Mesendoderm (in vitro differentiated cells): ENCODE data around the gene COL9A3.

ENCODE experiments used
- DNase-seq: peaks from one replicate; pipeline ENCODE4 v3.0.0; 2013
- H2AK5ac ChIP-seq: 2 replicates; pipeline ENCODE4 v1.6.1; 2013; ENCODE audit warnings: low read length, inconsistent platforms
- H2BK120ac ChIP-seq: 2 replicates; pipeline ENCODE4 v1.6.1; 2013; ENCODE audit warnings: low read depth, mild to moderate bottlenecking, low read length, moderate library complexity, mixed read lengths
- H2BK15ac ChIP-seq: replicated peaks from 2 replicates; pipeline ENCODE4 v1.6.1; 2013; ENCODE audit warnings: low read depth, mild to moderate bottlenecking, moderate library complexity
- H2BK5ac ChIP-seq: 2 replicates; pipeline ENCODE4 v1.6.1; 2013; ENCODE audit warnings: low read length, inconsistent platforms
- H3K18ac ChIP-seq: 2 replicates; pipeline ENCODE4 v1.6.1; 2013; ENCODE audit warnings: mild to moderate bottlenecking, low read length, mixed read lengths
- H3K23ac ChIP-seq: one replicate; pipeline ENCODE4 v1.6.1; 2013; ENCODE audit warnings: low read length
- H3K27ac ChIP-seq: 2 replicates; pipeline ENCODE4 v1.5.1; 2013; ENCODE audit warnings: low read depth, mild to moderate bottlenecking, inconsistent platforms, low read length, moderate library complexity
- H3K27me3 ChIP-seq: 2 replicates; pipeline ENCODE4 v1.6.1; 2013; ENCODE audit warnings: low read length, control low read depth, mild to moderate bottlenecking, inconsistent platforms; ENCODE audit not compliant: insufficient read depth, poor library complexity
- H3K36me3 ChIP-seq: 2 replicates; pipeline ENCODE4 v1.6.1; 2013; ENCODE audit warnings: low read length, inconsistent platforms; ENCODE audit not compliant: control insufficient read depth, insufficient read depth
- H3K4ac ChIP-seq: one replicate; pipeline ENCODE4 v1.6.1; 2013; ENCODE audit warnings: low read depth, mild to moderate bottlenecking, low read length, moderate library complexity
- H3K4me1 ChIP-seq: 2 replicates; pipeline ENCODE4 v1.6.1; 2013; ENCODE audit warnings: low read depth, low read length, inconsistent platforms; ENCODE audit not compliant: control insufficient read depth
- H3K4me2 ChIP-seq: 2 replicates; pipeline ENCODE4 v1.6.1; 2013; ENCODE audit warnings: low read length
- H3K4me3 ChIP-seq: 2 replicates; pipeline ENCODE4 v1.5.1; 2013; ENCODE audit warnings: mild to moderate bottlenecking, low read length
- H3K56ac ChIP-seq: one replicate; pipeline ENCODE4 v1.6.1; 2013; ENCODE audit warnings: low read length
- H3K79me1 ChIP-seq: 2 replicates; pipeline ENCODE4 v1.6.1; 2013; ENCODE audit warnings: low read length, inconsistent platforms
- H3K79me2 ChIP-seq: 2 replicates; pipeline ENCODE4 v1.6.1; 2013; ENCODE audit warnings: mild to moderate bottlenecking, low read length; ENCODE audit not compliant: control insufficient read depth, insufficient read depth
- H3K9ac ChIP-seq: 2 replicates; pipeline ENCODE4 v1.6.1; 2013; ENCODE audit warnings: low read length, inconsistent platforms
- H4K5ac ChIP-seq: one replicate; pipeline ENCODE4 v1.6.1; 2013; ENCODE audit warnings: low read length
- H4K8ac ChIP-seq: one replicate; pipeline ENCODE4 v1.6.1; 2013; ENCODE audit warnings: low read depth, mild to moderate bottlenecking, control low read depth, low read length, moderate library complexity
- WGBS: extraction: QIAGEN DNeasy Blood & Tissue Kit; methylation state at CpG from one replicate; pipeline ENCODE4 v1.1.7; 2013; ENCODE audit warnings: low lambda C conversion rate, missing lambda C conversion rate; ENCODE audit not compliant: insufficient coverage; ENCODE audit errors: extremely low coverage; 5-methylcytosine and 5-hydroxymethylcytosine counted together

The COL9A3 gene

GRCh38 chr20:62811320-62811719, 5.5 kb upstream of the COL9A3 start:
- no peaks in the 10 kb centered on the region for H3K79me1 ChIP-seq
- H4K8ac ChIP-seq = no peak overlapping the region
- no peak overlapping the region for H3K9ac ChIP-seq
- no peak overlapping the region for H4K5ac ChIP-seq
- H2BK5ac ChIP-seq = no peak overlapping the region
- H2AK5ac ChIP-seq = no peak overlapping the region
- no peak for DNase-seq
- H3K36me3 ChIP-seq = peaks cover 3% of the 10 kb centered on the region
- no peaks in the 10 kb centered on the region for H3K27me3 ChIP-seq
- H3K79me2 ChIP-seq = no peaks in the 10 kb centered on the region
- H2BK15ac ChIP-seq = no peak overlapping the region
- H3K27ac ChIP-seq = no peak overlapping the region
- no peak overlapping the region for H3K4ac ChIP-seq
- no CpG with 5 or more reads among the region's 21 CpGs for WGBS
- no peak overlapping the region for H3K4me3 ChIP-seq
- H2BK120ac ChIP-seq = no peak overlapping the region
- H3K23ac ChIP-seq = no peak overlapping the region
- H3K18ac ChIP-seq = no peak overlapping the region
- peaks cover 2% of the 10 kb centered on the region for H3K4me1 ChIP-seq
- no peak overlapping the region for H3K56ac ChIP-seq
- H3K4me2 ChIP-seq = no peak overlapping the region

GRCh38 chr20:62811720-62812119, 5.1 kb upstream of the COL9A3 start:
- peaks cover 3% of the 10 kb centered on the region for H3K36me3 ChIP-seq

DNA sequence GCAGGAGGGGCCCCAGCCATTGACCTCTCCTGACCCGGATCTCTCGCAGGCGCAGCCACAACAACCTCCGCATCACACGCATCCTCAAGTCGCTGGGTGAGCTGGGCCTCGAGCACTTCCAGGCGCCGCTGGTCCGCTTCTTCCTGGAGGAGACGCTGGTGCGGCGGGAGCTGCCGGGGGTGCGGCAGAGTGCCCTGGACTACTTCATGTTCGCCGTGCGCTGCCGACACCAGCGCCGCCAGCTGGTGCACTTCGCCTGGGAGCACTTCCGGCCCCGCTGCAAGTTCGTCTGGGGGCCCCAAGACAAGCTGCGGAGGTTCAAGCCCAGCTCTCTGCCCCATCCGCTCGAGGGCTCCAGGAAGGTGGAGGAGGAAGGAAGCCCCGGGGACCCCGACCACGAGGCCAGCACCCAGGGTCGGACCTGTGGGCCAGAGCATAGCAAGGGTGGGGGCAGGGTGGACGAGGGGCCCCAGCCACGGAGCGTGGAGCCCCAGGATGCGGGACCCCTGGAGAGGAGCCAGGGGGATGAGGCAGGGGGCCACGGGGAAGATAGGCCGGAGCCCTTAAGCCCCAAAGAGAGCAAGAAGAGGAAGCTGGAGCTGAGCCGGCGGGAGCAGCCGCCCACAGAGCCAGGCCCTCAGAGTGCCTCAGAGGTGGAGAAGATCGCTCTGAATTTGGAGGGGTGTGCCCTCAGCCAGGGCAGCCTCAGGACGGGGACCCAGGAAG, 4.5 kb upstream of the COL9A3 start:
- no peak overlapping the region for H2BK120ac ChIP-seq
- no peak overlapping the region for H3K23ac ChIP-seq
- H3K4me2 ChIP-seq = no peak overlapping the region
- H3K36me3 ChIP-seq = peaks cover 3% of the 10 kb centered on the region
- no peak overlapping the region for H4K8ac ChIP-seq
- no peaks in the 10 kb centered on the region for H3K79me1 ChIP-seq
- no peak overlapping the region for H4K5ac ChIP-seq
- no peak overlapping the region for H3K4me3 ChIP-seq
- H3K56ac ChIP-seq = no peak overlapping the region
- peaks cover 2% of the 10 kb centered on the region for H3K4me1 ChIP-seq
- H2BK5ac ChIP-seq = no peak overlapping the region
- H3K79me2 ChIP-seq = no peaks in the 10 kb centered on the region
- H2BK15ac ChIP-seq = no peak overlapping the region
- DNase-seq = no peak
- no peaks in the 10 kb centered on the region for H3K27me3 ChIP-seq
- no peak overlapping the region for H3K18ac ChIP-seq
- no peak overlapping the region for H3K27ac ChIP-seq
- WGBS = no CpG with 5 or more reads among the region's 43 CpGs
- H2AK5ac ChIP-seq = no peak overlapping the region
- no peak overlapping the region for H3K4ac ChIP-seq
- no peak overlapping the region for H3K9ac ChIP-seq

More at GRCh38 chr20:62811720-62812119, 5.1 kb upstream of the COL9A3 start:
- H3K4me3 ChIP-seq = no peak overlapping the region
- no CpG with 5 or more reads among the region's 10 CpGs for WGBS
- no peak overlapping the region for H4K8ac ChIP-seq
- H3K23ac ChIP-seq = no peak overlapping the region
- H3K79me2 ChIP-seq = no peaks in the 10 kb centered on the region
- no peak overlapping the region for H2AK5ac ChIP-seq
- no peaks in the 10 kb centered on the region for H3K79me1 ChIP-seq
- H3K4me1 ChIP-seq = peaks cover 2% of the 10 kb centered on the region
- H3K27me3 ChIP-seq = no peaks in the 10 kb centered on the region
- H3K4ac ChIP-seq = no peak overlapping the region
- no peak overlapping the region for H2BK15ac ChIP-seq
- no peak overlapping the region for H2BK120ac ChIP-seq
- H3K27ac ChIP-seq = no peak overlapping the region
- no peak overlapping the region for H3K56ac ChIP-seq
- H3K18ac ChIP-seq = no peak overlapping the region
- H3K4me2 ChIP-seq = no peak overlapping the region
- no peak overlapping the region for H2BK5ac ChIP-seq
- DNase-seq = no peak
- no peak overlapping the region for H3K9ac ChIP-seq
- no peak overlapping the region for H4K5ac ChIP-seq

- no peaks in the 10 kb centered on the region for H3K27me3 ChIP-seq
- no peak overlapping the region for H3K56ac ChIP-seq
- H3K79me1 ChIP-seq = no peaks in the 10 kb centered on the region
- peaks cover 2% of the 10 kb centered on the region for H3K4me1 ChIP-seq
- no peak overlapping the region for H3K4me2 ChIP-seq
- no peak overlapping the region for H4K5ac ChIP-seq
- no peak overlapping the region for H3K4me3 ChIP-seq
- H3K9ac ChIP-seq = no peak overlapping the region
- no peak overlapping the region for H2AK5ac ChIP-seq
- no peak overlapping the region for H2BK15ac ChIP-seq
- H3K23ac ChIP-seq = no peak overlapping the region
- H3K27ac ChIP-seq = no peak overlapping the region
- no peak overlapping the region for H2BK120ac ChIP-seq
- DNase-seq = no peak
- no peak overlapping the region for H3K4ac ChIP-seq
- no CpG with 5 or more reads among the region's 11 CpGs for WGBS
- peaks cover 3% of the 10 kb centered on the region for H3K36me3 ChIP-seq
- no peak overlapping the region for H4K8ac ChIP-seq
- no peak overlapping the region for H3K18ac ChIP-seq
- H2BK5ac ChIP-seq = no peak overlapping the region
- no peaks in the 10 kb centered on the region for H3K79me2 ChIP-seq
These were observed 4.0 kb upstream of the COL9A3 start for GRCh38 chr20:62812907-62813200.

GRCh38 chr20:62813588-62813987, 3.3 kb upstream of the COL9A3 start:
- Histone ChIP-seq H3K4me2 (no peak overlapping the region), H2AK5ac (no peak overlapping the region), H3K27ac (no peak overlapping the region), H3K79me2 (no peaks in the 10 kb centered on the region), H3K27me3 (no peaks in the 10 kb centered on the region), H2BK5ac (no peak overlapping the region), H3K9ac (no peak overlapping the region), H3K79me1 (no peaks in the 10 kb centered on the region), H2BK120ac (no peak overlapping the region), H3K36me3 (peaks cover 3% of the 10 kb centered on the region), H3K18ac (no peak overlapping the region), H2BK15ac (no peak overlapping the region), H3K4me3 (no peak overlapping the region), H3K4me1 (peaks cover 2% of the 10 kb centered on the region), H3K4ac (no peak overlapping the region), H4K8ac (no peak overlapping the region), H4K5ac (no peak overlapping the region), H3K56ac (no peak overlapping the region), H3K23ac (no peak overlapping the region)
- DNase-seq = no peak
- WGBS = no CpG with 5 or more reads among the region's 13 CpGs

DNA sequence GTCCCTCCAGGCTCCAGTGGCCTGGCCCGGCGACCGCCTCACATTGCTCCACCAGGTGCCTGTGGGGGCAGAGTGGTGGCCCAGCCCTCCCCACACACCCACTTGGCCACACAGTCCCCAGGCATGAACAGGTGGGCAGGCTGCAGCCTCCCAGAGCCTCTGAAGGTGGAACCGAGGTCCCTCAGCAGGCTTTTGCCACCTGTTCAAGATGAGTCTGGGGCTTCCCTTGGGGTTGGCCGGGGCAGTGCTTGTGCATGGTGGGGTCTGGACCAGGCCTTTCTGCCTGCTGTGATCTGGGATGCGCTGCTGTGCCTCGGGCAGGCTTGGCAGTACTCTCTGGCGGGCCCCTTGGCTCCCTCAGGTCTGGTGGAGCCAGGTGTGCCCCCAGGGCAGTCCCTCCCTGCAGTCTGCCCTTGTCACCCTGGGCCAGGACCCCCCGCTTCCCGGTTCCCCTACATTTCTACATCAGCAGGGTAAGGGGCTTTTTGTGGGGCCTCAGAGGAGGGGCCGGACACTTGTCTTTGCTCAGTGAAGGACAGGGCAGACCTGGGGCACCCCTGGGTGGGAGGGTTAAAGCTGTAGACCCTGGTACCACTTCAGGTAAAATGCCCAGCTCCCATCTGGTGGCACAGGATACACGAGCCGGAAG, 2.7 kb upstream of the COL9A3 start:
- no peak overlapping the region for H2AK5ac ChIP-seq
- no peak overlapping the region for H2BK120ac ChIP-seq
- no peak overlapping the region for H3K18ac ChIP-seq
- no peak overlapping the region for H4K8ac ChIP-seq
- H3K27me3 ChIP-seq = no peaks in the 10 kb centered on the region
- H3K56ac ChIP-seq = no peak overlapping the region
- H3K4me2 ChIP-seq = no peak overlapping the region
- no peak overlapping the region for H2BK15ac ChIP-seq
- H3K23ac ChIP-seq = no peak overlapping the region
- no peak overlapping the region for H3K9ac ChIP-seq
- no peaks in the 10 kb centered on the region for H3K79me2 ChIP-seq
- peaks cover 3% of the 10 kb centered on the region for H3K36me3 ChIP-seq
- WGBS = no CpG with 5 or more reads among the region's 13 CpGs
- no peak overlapping the region for H3K27ac ChIP-seq
- no peak overlapping the region for H3K4ac ChIP-seq
- no peak overlapping the region for H4K5ac ChIP-seq
- no peaks in the 10 kb centered on the region for H3K79me1 ChIP-seq
- no peak overlapping the region for H2BK5ac ChIP-seq
- H3K4me3 ChIP-seq = no peak overlapping the region
- DNase-seq = no peak
- peaks cover 2% of the 10 kb centered on the region for H3K4me1 ChIP-seq
